Measurements from ENCODE around the gene PTPRD.

- TF ChIP-seq, protein P1, sequence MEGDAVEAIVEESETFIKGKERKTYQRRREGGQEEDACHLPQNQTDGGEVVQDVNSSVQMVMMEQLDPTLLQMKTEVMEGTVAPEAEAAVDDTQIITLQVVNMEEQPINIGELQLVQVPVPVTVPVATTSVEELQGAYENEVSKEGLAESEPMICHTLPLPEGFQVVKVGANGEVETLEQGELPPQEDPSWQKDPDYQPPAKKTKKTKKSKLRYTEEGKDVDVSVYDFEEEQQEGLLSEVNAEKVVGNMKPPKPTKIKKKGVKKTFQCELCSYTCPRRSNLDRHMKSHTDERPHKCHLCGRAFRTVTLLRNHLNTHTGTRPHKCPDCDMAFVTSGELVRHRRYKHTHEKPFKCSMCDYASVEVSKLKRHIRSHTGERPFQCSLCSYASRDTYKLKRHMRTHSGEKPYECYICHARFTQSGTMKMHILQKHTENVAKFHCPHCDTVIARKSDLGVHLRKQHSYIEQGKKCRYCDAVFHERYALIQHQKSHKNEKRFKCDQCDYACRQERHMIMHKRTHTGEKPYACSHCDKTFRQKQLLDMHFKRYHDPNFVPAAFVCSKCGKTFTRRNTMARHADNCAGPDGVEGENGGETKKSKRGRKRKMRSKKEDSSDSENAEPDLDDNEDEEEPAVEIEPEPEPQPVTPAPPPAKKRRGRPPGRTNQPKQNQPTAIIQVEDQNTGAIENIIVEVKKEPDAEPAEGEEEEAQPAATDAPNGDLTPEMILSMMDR (IDR thresholded peaks at IDR 0.05 in 4 of 5, conservative IDR thresholded peaks at IDR 0.05 in 1 of 5) = no peak
- TF ChIP-seq POLR2A (IDR thresholded peaks at IDR 0.05) = no peak
Measured at GRCh38 chr9:8579661-8580060, 2033.1 kb downstream of the PTPRD start.
